Adrenal gland (tissue), 5 donors: ENCODE measurements around the gene PAGE2B.

Source experiments
- CTCF ChIP-seq, 6 experiments: fragments of 450-650 bp in 4 of 6; fragments of 200-600 bp in 2 of 6; sonication (generic) in 1 of 6; IDR thresholded peaks; 1 replicate in 5 of 6; 2 replicates in 1 of 6; pipeline versions ENCODE4 v1.5.1 to v1.8.0; 2016 to 2021; ENCODE audit warnings: antibody characterized with exemption in 6 of 6, mild to moderate bottlenecking in 2 of 6, moderate library complexity in 1 of 6
- POLR2A ChIP-seq, 2 donors: fragments of 450-650 bp; IDR thresholded peaks; one replicate each; pipeline ENCODE4 v1.6.1; 2017; ENCODE audit warnings: antibody characterized with exemption in 2 of 2, mild to moderate bottlenecking in 2 of 2, moderate library complexity in 1 of 2
- donor health status: DM: no; HTN: no; CAD: no.

- TF ChIP-seq CTCF (IDR thresholded peaks at IDR 0.05) (no peak), POLR2A (IDR thresholded peaks at IDR 0.05) (no peak)
These were observed 34.5 kb downstream of the PAGE2B start for GRCh38 chrX:55109306-55109705.
